ENCODE measurements around the gene MXD3.
A peak's percentile ranks its signal among the peaks of the same experiment; 100 is the strongest.

Gene MXD3

GRCh38 chr5:177329883-177330282 is 18.2 kb upstream of the MXD3 start:
- no peak overlapping the region for H3K4me3 ChIP-seq (ENCODE audit: low read depth, low read length)
- no peak for DNase-seq (ENCODE audit: low read depth)
- TF ChIP-seq MAX (IDR thresholded peaks at IDR 0.05; ENCODE audit: low read depth, low read length) (no peak), POLR2A (IDR thresholded peaks at IDR 0.05; ENCODE audit: extremely low read depth, insufficient read length) (no peak), CTCF (IDR thresholded peaks at IDR 0.05; ENCODE audit: low read depth, low read length) (no peak), MYC (IDR thresholded peaks at IDR 0.05; ENCODE audit: low read depth, low read length) (no peak)

- no peak overlapping the region for H3K4me3 ChIP-seq (ENCODE audit: low read depth, low read length)
- no peak for TF ChIP-seq MYC (IDR thresholded peaks at IDR 0.05; ENCODE audit: low read depth, low read length)
- no peak for TF ChIP-seq CTCF (IDR thresholded peaks at IDR 0.05; ENCODE audit: low read depth, low read length)
- TF ChIP-seq POLR2A (IDR thresholded peaks at IDR 0.05; ENCODE audit: extremely low read depth, insufficient read length) = no peak
- no peak for TF ChIP-seq MAX (IDR thresholded peaks at IDR 0.05; ENCODE audit: low read depth, low read length)
- no peak for DNase-seq (ENCODE audit: low read depth)
These were observed 17.0 kb upstream of the MXD3 start for GRCh38 chr5:177328545-177329231.

GRCh38 chr5:177327539-177328522 is 16.1 kb upstream of the MXD3 start:
- TF ChIP-seq MAX (IDR thresholded peaks at IDR 0.05; ENCODE audit: low read depth, low read length) (no peak), CTCF (IDR thresholded peaks at IDR 0.05; ENCODE audit: low read depth, low read length) (no peak), POLR2A (IDR thresholded peaks at IDR 0.05; ENCODE audit: extremely low read depth, insufficient read length) (no peak), MYC (IDR thresholded peaks at IDR 0.05; ENCODE audit: low read depth, low read length) (no peak)
- H3K4me3 ChIP-seq (ENCODE audit: low read depth, low read length) = no peak overlapping the region
- no peak for DNase-seq (ENCODE audit: low read depth)

- no peak for DNase-seq (ENCODE audit: low read depth)
- no peak overlapping the region for H3K4me3 ChIP-seq (ENCODE audit: low read depth, low read length)
- TF ChIP-seq MYC (IDR thresholded peaks at IDR 0.05; ENCODE audit: low read depth, low read length) (no peak), MAX (IDR thresholded peaks at IDR 0.05; ENCODE audit: low read depth, low read length) (no peak), POLR2A (IDR thresholded peaks at IDR 0.05; ENCODE audit: extremely low read depth, insufficient read length) (no peak), CTCF (IDR thresholded peaks at IDR 0.05; ENCODE audit: low read depth, low read length) (no peak)
These were observed 14.2 kb upstream of the MXD3 start for GRCh38 chr5:177325868-177326381.

- peak; percentile 76 for DNase-seq (ENCODE audit: low read depth)
- TF ChIP-seq CTCF (IDR thresholded peaks at IDR 0.05; ENCODE audit: low read depth, low read length) = no peak
- TF ChIP-seq MYC (IDR thresholded peaks at IDR 0.05; ENCODE audit: low read depth, low read length) = no peak
- TF ChIP-seq MAX (IDR thresholded peaks at IDR 0.05; ENCODE audit: low read depth, low read length) = no peak
- no peak for TF ChIP-seq POLR2A (IDR thresholded peaks at IDR 0.05; ENCODE audit: extremely low read depth, insufficient read length)
- H3K4me3 ChIP-seq (ENCODE audit: low read depth, low read length) = no peak overlapping the region
These were observed 9.2 kb upstream of the MXD3 start for GRCh38 chr5:177320879-177321278.
